Activated naive CD8-positive, alpha-beta T cell treated with anti-CD3 and anti-CD28 coated beads, Interleukin-2, amount 10 ng/mL, durations not matched to agents 7 days and 5 days (primary cell): Measurements from ENCODE around the gene DNAAF9. TPM values are rescaled to one million over a fixed set of nuclear protein-coding genes. Genes with fewer than 3 reads are reported as not detected.

ENCODE experiments used
- ATAC-seq: fragments of 150-1000 bp; cut with Tn5 transposase; one replicate; pipeline ENCODE4 v1.10.0; 2021; ENCODE audit warnings: low read depth, moderate library complexity
- POLR2A ChIA-PET: fragments of 350-600 bp; sonication (Branson Sonifier 250); formaldehyde crosslinking; loops from one replicate; lab custom pipeline; 2021; ENCODE audit warnings: antibody characterized with exemption; lab: Charles Lee
- DNase-seq: peaks from one replicate; pipeline ENCODE4 v3.0.0; 2021
- H3K27ac Mint-ChIP-seq: one replicate; pipeline ENCODE4 v1.8.0; 2022; ENCODE audit warnings: mild to moderate bottlenecking, mixed read lengths
- H3K27me3 Mint-ChIP-seq: one replicate; pipeline ENCODE4 v1.8.0; 2022; ENCODE audit warnings: mild to moderate bottlenecking, moderate library complexity, mixed read lengths
- H3K36me3 Mint-ChIP-seq: one replicate; pipeline ENCODE4 v1.8.0; 2021; ENCODE audit warnings: mild to moderate bottlenecking, mixed read lengths
- H3K4me1 Mint-ChIP-seq: one replicate; pipeline ENCODE4 v1.8.0; 2021; ENCODE audit warnings: mixed read lengths
- H3K4me3 Mint-ChIP-seq: one replicate; pipeline ENCODE4 v1.8.0; 2022; ENCODE audit warnings: mild to moderate bottlenecking, moderate library complexity, mixed read lengths
- H3K9me3 Mint-ChIP-seq: one replicate; pipeline ENCODE4 v1.8.0; 2021; ENCODE audit warnings: mixed read lengths
- total RNA-seq, 2 experiments: library from RNA; stranded (reverse); gene quantifications; one replicate each; pipeline ENCODE4 v1.2.3, GENCODE V29; 2021

DNAAF9 gene
- total RNA-seq, 2 experiments from 2014 or later = 5.1 to 6.4 TPM

DNA sequence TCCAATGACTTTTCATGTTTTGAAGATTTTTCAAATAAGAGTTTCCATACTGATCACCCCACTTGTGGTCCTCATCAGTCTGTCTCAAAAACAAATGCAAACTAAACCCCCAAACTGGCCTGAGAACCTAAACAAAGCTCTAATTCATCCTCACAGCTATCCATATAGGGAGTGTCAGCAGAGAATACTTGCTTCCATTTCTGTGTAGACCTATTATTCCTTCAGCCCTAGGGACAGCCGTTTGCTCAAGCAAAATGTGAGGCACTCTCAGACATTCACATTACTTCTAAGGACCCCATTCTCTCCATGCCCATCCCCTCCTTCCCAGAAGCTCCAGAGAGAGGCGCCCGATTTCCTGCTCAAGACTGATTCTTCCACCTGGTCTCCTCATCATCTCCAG is 24.6 kb downstream of the DNAAF9 start:
- Mint-ChIP-seq H3K9me3 (peaks cover 9% of the 10 kb centered on the region), H3K27ac (no peak overlapping the region), H3K27me3 (peaks cover under 1% of the 10 kb centered on the region), H3K36me3 (peaks cover 11% of the 10 kb centered on the region), H3K4me3 (no peak overlapping the region), H3K4me1 (peaks cover 9% of the 10 kb centered on the region)
- no peak for ATAC-seq
- no peak for DNase-seq
- POLR2A ChIA-PET = interaction anchor here (0.7 to 1.2 kb wide), 2 partner anchors 20 to 26 kb away, joined by 3 to 5 read pairs; no protein-coding TSS in a partner anchor

GRCh38 chr20:3380228-3381070 is 27.0 kb downstream of the DNAAF9 start:
- ATAC-seq = no peak
- H3K4me1 Mint-ChIP-seq = peaks cover 9% of the 10 kb centered on the region
- H3K27ac Mint-ChIP-seq = no peak overlapping the region
- peaks cover 2% of the 10 kb centered on the region for H3K9me3 Mint-ChIP-seq
- POLR2A ChIA-PET = no interaction called here
- no peak for DNase-seq
- H3K4me3 Mint-ChIP-seq = no peak overlapping the region
- no peaks in the 10 kb centered on the region for H3K27me3 Mint-ChIP-seq
- H3K36me3 Mint-ChIP-seq = peaks cover 15% of the 10 kb centered on the region

- H3K4me3 Mint-ChIP-seq = no peak overlapping the region
- no peak overlapping the region for H3K27ac Mint-ChIP-seq
- no peaks in the 10 kb centered on the region for H3K27me3 Mint-ChIP-seq
- DNase-seq (no peak), ATAC-seq (no peak)
- H3K4me1 Mint-ChIP-seq = peaks cover 5% of the 10 kb centered on the region
- H3K36me3 Mint-ChIP-seq = peaks cover 22% of the 10 kb centered on the region
- POLR2A ChIA-PET = no interaction called here
- H3K9me3 Mint-ChIP-seq = no peaks in the 10 kb centered on the region
Observed at GRCh38 chr20:3378138-3378537, 29.3 kb downstream of the DNAAF9 start.

GRCh38 chr20:3377644-3378043 is 29.8 kb downstream of the DNAAF9 start:
- ATAC-seq = no peak
- no peak for DNase-seq
- H3K27me3 Mint-ChIP-seq = no peaks in the 10 kb centered on the region
- H3K36me3 Mint-ChIP-seq = peaks cover 19% of the 10 kb centered on the region
- no peaks in the 10 kb centered on the region for H3K9me3 Mint-ChIP-seq
- POLR2A ChIA-PET = no interaction called here
- no peak overlapping the region for H3K27ac Mint-ChIP-seq
- H3K4me3 Mint-ChIP-seq = no peak overlapping the region
- H3K4me1 Mint-ChIP-seq = peaks cover 5% of the 10 kb centered on the region

DNA sequence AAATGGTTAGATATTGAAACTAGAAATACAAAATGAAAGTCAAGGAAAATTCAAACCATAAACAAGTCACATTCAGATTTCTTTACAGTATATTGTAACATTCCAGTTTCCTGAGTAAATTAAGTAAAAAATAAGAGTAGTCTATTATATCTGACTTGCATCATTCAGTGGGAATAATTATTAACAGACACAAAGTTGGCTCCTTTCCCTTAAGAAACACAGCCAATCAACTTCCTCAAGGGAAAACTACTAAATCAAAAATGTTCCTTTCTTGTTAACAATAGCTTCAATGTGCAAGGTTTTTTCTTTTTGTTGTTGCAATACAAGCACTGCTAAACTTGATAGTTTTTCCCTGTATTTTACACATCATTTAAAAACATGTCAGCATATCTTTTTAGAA is 33.2 kb downstream of the DNAAF9 start:
- no peak for DNase-seq
- no peak overlapping the region for H3K27ac Mint-ChIP-seq
- H3K9me3 Mint-ChIP-seq = no peaks in the 10 kb centered on the region
- POLR2A ChIA-PET = no interaction called here
- H3K27me3 Mint-ChIP-seq = no peaks in the 10 kb centered on the region
- no peak overlapping the region for H3K4me3 Mint-ChIP-seq
- peaks cover 32% of the 10 kb centered on the region for H3K36me3 Mint-ChIP-seq
- peaks cover 14% of the 10 kb centered on the region for H3K4me1 Mint-ChIP-seq
- no peak for ATAC-seq

- ATAC-seq (no peak), DNase-seq (no peak)
- Mint-ChIP-seq H3K4me3 (no peak overlapping the region), H3K4me1 (peaks cover 13% of the 10 kb centered on the region), H3K27ac (no peak overlapping the region), H3K9me3 (no peaks in the 10 kb centered on the region), H3K36me3 (peaks cover 25% of the 10 kb centered on the region), H3K27me3 (no peaks in the 10 kb centered on the region)
- POLR2A ChIA-PET = interaction anchor here (0.6 kb wide), 1 partner anchor 39 kb away, joined by 5 read pairs; no protein-coding TSS in a partner anchor
Observed at GRCh38 chr20:3371754-3372153, 35.7 kb downstream of the DNAAF9 start.

DNA sequence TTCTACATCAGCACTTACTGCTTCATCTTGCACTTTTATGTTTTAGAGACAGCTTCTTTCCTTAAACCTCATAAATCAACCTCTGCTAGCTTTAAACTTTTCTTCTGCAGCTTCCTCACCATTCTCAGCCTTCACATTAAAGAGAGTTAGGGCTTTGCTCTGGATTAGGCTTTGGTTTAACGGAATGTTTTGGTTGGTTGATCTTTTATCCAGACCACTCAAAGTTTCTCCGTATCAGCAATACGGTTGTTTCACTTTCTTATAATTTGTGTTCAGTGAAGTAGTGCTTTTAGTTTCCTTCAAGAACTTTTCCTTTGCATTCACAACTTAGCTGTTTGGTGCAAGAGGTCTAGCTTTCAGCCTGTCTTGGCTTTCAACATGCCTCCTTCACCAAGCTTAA is 40.4 kb downstream of the DNAAF9 start:
- Mint-ChIP-seq H3K9me3 (no peaks in the 10 kb centered on the region), H3K36me3 (peaks cover 16% of the 10 kb centered on the region), H3K4me1 (peaks cover 7% of the 10 kb centered on the region), H3K27ac (no peak overlapping the region), H3K4me3 (no peak overlapping the region), H3K27me3 (no peaks in the 10 kb centered on the region)
- POLR2A ChIA-PET = interaction anchor here (0.6 kb wide), 1 partner anchor 13 kb away, joined by 4 read pairs; no protein-coding TSS in a partner anchor
- ATAC-seq = no peak
- DNase-seq = no peak

DNA sequence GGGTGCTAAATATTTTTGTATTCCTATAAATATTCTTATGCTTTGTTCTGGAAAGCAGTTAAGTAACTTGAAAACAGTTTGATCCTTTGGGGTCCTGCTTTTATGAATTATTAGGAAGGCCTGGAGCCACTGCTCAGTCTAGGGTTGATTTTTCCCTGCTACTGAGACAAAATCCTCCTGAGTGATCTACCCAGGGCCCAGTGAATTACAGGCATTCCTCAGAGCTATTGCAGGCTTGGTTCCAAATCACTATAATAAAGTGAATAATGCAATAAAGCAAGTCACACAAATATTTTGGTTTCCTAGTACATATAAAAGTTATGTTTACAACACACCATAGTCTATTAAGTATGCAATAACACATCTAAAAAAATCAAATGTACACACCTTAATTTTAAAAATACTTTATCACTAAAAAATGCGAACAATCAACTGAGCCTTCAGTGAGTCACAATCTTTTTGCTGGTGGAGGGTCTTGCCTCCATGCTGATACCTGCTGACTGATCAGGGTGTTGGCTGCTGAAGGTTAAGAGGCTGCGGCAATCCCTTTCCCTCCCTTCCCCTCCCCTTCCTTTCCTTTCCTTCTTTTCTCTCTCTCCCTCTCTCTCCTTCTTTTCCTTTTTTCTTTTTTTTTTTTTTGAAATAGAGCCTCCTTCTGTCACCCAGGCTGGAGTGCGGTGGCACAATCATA is 43.0 kb downstream of the DNAAF9 start:
- POLR2A ChIA-PET = no interaction called here
- no peak overlapping the region for H3K27ac Mint-ChIP-seq
- no peaks in the 10 kb centered on the region for H3K27me3 Mint-ChIP-seq

DNA sequence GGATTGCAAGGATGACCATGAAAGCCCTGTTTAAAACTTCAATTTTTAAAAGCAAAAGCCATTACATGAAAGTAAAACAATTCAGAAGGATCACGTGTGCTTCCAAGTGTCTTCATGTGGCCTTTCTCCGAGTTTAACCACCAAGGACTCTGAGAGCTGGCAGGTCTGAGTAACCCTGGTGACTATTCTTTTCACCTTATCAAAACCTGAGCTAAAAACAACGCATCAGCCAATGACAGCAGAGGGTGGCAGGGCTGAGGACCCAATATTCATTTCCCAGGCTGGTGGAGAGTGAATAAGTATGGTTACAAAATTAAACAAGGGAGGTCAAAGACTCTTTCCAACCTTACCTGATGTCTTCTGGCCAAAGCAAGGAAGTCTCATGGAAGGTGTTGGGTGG is 46.7 kb downstream of the DNAAF9 start:
- peaks cover 2% of the 10 kb centered on the region for H3K4me1 Mint-ChIP-seq
- H3K27me3 Mint-ChIP-seq = no peaks in the 10 kb centered on the region
- no peak overlapping the region for H3K4me3 Mint-ChIP-seq
- DNase-seq (no peak), ATAC-seq (no peak)
- POLR2A ChIA-PET = no interaction called here
- no peaks in the 10 kb centered on the region for H3K9me3 Mint-ChIP-seq
- no peak overlapping the region for H3K27ac Mint-ChIP-seq
- H3K36me3 Mint-ChIP-seq = peaks cover 12% of the 10 kb centered on the region

More for the DNA sequence above, 43.0 kb downstream of the DNAAF9 start:
- DNase-seq (no peak), ATAC-seq (no peak)
- Mint-ChIP-seq H3K4me3 (no peak overlapping the region), H3K4me1 (peaks cover 5% of the 10 kb centered on the region), H3K9me3 (no peaks in the 10 kb centered on the region), H3K36me3 (peaks cover 15% of the 10 kb centered on the region)

DNA sequence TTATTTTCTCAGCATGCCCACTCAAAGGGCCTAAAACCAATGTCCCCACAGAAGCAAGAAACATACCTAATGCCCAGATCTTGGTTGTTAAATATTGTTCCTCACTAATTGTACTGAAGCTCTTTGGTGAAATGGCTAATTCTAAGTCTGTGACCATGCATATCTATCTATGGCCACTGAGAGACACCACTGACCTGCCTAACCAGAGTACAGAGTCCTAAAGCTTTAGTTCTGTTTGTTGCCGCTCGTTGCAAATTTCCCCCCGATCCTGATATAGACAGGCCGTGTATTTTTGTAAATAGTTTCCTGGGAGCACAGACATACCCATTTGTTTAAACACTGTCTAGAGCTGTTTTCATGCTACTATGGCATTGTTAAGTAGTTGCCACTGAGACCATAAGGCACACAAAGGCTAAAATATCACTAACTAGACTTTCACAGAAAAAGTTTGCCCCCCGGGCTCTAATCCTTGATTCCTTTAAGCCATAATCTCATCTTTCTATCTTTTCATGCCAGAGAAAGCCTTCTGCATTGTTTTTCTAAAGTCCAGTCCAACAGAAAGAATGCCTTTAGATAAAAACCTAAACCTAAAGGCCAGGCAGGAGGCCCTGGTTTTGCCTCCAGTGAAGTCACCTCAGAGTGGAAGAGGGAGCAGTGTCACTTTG is 48.7 kb downstream of the DNAAF9 start:
- Mint-ChIP-seq H3K36me3 (peaks cover 8% of the 10 kb centered on the region), H3K4me1 (peaks cover 2% of the 10 kb centered on the region), H3K9me3 (no peaks in the 10 kb centered on the region), H3K4me3 (no peak overlapping the region), H3K27me3 (no peaks in the 10 kb centered on the region), H3K27ac (no peak overlapping the region)
- ATAC-seq = no peak
- POLR2A ChIA-PET = no interaction called here
- DNase-seq = no peak

Other genes with a start within 250 kb of the DNAAF9 start
- gene FASTKD5, start 247.8 kb downstream of the DNAAF9 start, total RNA-seq = 10 to 100 TPM; 21.3 to 21.7 TPM
- gene UBOX5, start 247.8 kb downstream of the DNAAF9 start, total RNA-seq = 1 to 10 TPM; 9.3 to 9.4 TPM
- gene LZTS3, start 234.1 kb downstream of the DNAAF9 start, total RNA-seq = 1 to 10 TPM; 2.1 to 2.5 TPM
- 10 to 100 TPM; 58.1 to 59.2 TPM for gene DDRGK1, start 203.0 kb downstream of the DNAAF9 start, total RNA-seq
- 10 to 100 TPM; 44.3 to 44.4 TPM for gene ITPA, start 198.2 kb downstream of the DNAAF9 start, total RNA-seq
- 1 to 10 TPM; 1.9 to 2.4 TPM for gene SLC4A11, start 168.5 kb downstream of the DNAAF9 start, total RNA-seq
- gene ATRN, start 63.3 kb upstream of the DNAAF9 start, total RNA-seq = 10 to 100 TPM in 1 of 2 experiments, 1 to 10 TPM in 1; 9.8 to 10.7 TPM